ENCODE results near the gene CATSPER1. TPM values are rescaled to one million over a fixed set of nuclear protein-coding genes. Genes with fewer than 3 reads are reported as not detected.

CATSPER1 gene
- total and polyA plus RNA-seq, 2 experiments from 2014 or later = not detected

DNA sequence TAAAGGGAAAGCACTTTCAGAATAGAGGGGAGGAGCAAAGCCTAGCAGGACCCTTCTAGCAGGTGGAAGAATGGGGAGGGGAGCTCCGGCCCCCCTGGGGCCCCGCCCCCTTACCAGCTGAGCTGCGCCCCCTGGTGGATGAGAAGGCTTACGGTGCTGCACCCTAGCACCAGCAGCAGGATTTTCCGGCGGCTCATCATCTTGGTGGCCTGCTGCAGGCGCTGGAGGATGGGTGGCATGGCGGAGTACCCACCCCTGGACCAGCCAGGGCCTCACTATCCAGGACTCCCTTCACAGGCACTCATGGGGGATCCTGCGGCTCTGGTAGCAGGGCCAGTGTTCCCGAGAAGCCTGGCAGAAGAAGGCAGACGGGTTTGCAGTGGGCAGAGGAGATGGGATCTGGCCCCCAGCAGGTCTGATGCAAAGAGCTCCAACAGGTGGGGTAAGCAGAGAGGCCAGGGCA, 18.9 kb upstream of the CATSPER1 start:
- 0 out of 2 replicates have a peak, but pooled peaks have one; percentile 25 for TF ChIP-seq CREB1 (CRISPR knock-in tag; IDR thresholded peaks at IDR 0.05; ENCODE audit: low read depth)
- TF ChIP-seq, protein P1, sequence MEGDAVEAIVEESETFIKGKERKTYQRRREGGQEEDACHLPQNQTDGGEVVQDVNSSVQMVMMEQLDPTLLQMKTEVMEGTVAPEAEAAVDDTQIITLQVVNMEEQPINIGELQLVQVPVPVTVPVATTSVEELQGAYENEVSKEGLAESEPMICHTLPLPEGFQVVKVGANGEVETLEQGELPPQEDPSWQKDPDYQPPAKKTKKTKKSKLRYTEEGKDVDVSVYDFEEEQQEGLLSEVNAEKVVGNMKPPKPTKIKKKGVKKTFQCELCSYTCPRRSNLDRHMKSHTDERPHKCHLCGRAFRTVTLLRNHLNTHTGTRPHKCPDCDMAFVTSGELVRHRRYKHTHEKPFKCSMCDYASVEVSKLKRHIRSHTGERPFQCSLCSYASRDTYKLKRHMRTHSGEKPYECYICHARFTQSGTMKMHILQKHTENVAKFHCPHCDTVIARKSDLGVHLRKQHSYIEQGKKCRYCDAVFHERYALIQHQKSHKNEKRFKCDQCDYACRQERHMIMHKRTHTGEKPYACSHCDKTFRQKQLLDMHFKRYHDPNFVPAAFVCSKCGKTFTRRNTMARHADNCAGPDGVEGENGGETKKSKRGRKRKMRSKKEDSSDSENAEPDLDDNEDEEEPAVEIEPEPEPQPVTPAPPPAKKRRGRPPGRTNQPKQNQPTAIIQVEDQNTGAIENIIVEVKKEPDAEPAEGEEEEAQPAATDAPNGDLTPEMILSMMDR (conservative IDR thresholded peaks at IDR 0.05; ENCODE audit: low read depth in 2 of 2) = peak; percentile 84 to 91
- no peak for TF ChIP-seq NANOG (IDR thresholded peaks at IDR 0.05; ENCODE audit: borderline replicate concordance)
- no peak for TF ChIP-seq STAT1 (IDR thresholded peaks at IDR 0.05; ENCODE audit: unreplicated experiment)
- TF ChIP-seq ZNF114 (CRISPR knock-in tag; IDR thresholded peaks at IDR 0.05) = no peak
- H3K4me1 Mint-ChIP-seq = peaks cover 34% of the 10 kb centered on the region
- Histone ChIP-seq H3K79me2 (replicated peaks; ENCODE audit: insufficient read depth) (0 out of 2 replicates have a peak, but pooled peaks cover 4% of the 10 kb centered on the region), H4K20me1 (replicated peaks; ENCODE audit: insufficient read depth) (no peaks in the 10 kb centered on the region; the same call in none of the 2 replicates), H3K4me3 (no peak overlapping the region), H3K36me3 (ENCODE audit: insufficient read depth) (no peaks in the 10 kb centered on the region), H3K4me2 (0 out of 2 replicates have a peak overlapping the region, but pooled peaks have one; percentile 60), H3K4me1 (ENCODE audit: insufficient read depth) (peaks cover 7% of the 10 kb centered on the region; the same call in 1 of the 2 replicates), H3F3A (replicated peaks; ENCODE audit: low read depth) (peaks cover 12% of the 10 kb centered on the region; the same call in 1 of the 2 replicates), H3K9me2 (ENCODE audit: insufficient read depth) (no peaks in the 10 kb centered on the region), H3K27ac (ENCODE audit: low read depth) (no peak overlapping the region), H3K27me3 (ENCODE audit: insufficient read depth) (no peaks in the 10 kb centered on the region), H2AFZ (no peak overlapping the region)
- peaks cover 24% of the 10 kb centered on the region for H3K36me3 Mint-ChIP-seq (ENCODE audit: low read depth)
- H3K4me3 Mint-ChIP-seq = peak overlapping the region; percentile 44; the same call in 2 of the 3 replicates
- peaks cover 6% of the 10 kb centered on the region for H3K27me3 Mint-ChIP-seq (ENCODE audit: insufficient read depth, low read depth, poor library complexity)
- H3K9me3 Mint-ChIP-seq = no peaks in the 10 kb centered on the region; the same call in 2 of the 3 replicates
- DNase-seq (ENCODE audit: low spot score) (peak; percentile 95), ATAC-seq (peak; percentile 75)
- H3K27ac Mint-ChIP-seq = peak overlapping the region; percentile 76; the same call in 1 of the 2 replicates

DNA sequence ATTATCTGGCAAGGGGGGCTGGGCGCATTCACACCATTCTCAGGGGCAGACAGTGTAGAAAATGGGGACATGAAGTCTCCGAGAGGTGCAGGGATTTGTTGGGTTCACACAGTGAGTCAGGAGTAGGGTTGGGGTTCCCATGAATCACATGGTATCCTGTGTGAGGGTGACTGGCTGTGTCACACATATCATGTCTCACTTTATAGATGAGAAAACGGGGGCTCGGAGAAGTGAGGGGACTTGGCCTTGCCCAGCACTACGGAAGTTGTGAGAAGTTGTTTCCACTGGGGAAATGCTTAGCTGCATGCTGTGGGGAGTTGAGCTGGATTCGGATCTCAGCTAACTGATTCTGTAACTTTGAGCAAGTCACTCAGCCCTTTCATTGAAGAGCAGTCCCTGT, 18.5 kb upstream of the CATSPER1 start:
- no peak for DNase-seq (ENCODE audit: low spot score)
- no peak for ATAC-seq
- Mint-ChIP-seq H3K9me3 (no peaks in the 10 kb centered on the region; the same call in 2 of the 3 replicates), H3K4me3 (no peak overlapping the region; the same call in 2 of the 3 replicates), H3K27me3 (ENCODE audit: insufficient read depth, low read depth, poor library complexity) (peaks cover 6% of the 10 kb centered on the region), H3K27ac (peak overlapping the region; percentile 76; the same call in 1 of the 2 replicates), H3K4me1 (peaks cover 30% of the 10 kb centered on the region), H3K36me3 (ENCODE audit: low read depth) (peaks cover 24% of the 10 kb centered on the region)
- Histone ChIP-seq H4K20me1 (replicated peaks; ENCODE audit: insufficient read depth) (no peaks in the 10 kb centered on the region; the same call in none of the 2 replicates), H3K27ac (ENCODE audit: low read depth) (no peak overlapping the region), H3K27me3 (ENCODE audit: insufficient read depth) (no peaks in the 10 kb centered on the region), H3F3A (replicated peaks; ENCODE audit: low read depth) (peaks cover 8% of the 10 kb centered on the region; the same call in 1 of the 2 replicates), H3K4me2 (no peak overlapping the region), H3K4me3 (no peak overlapping the region), H3K4me1 (ENCODE audit: insufficient read depth) (peaks cover 7% of the 10 kb centered on the region; the same call in 1 of the 2 replicates), H3K9me2 (ENCODE audit: insufficient read depth) (no peaks in the 10 kb centered on the region), H3K36me3 (ENCODE audit: insufficient read depth) (no peaks in the 10 kb centered on the region), H2AFZ (no peak overlapping the region), H3K79me2 (replicated peaks; ENCODE audit: insufficient read depth) (0 out of 2 replicates have a peak, but pooled peaks cover 4% of the 10 kb centered on the region)
- TF ChIP-seq, protein P1 (conservative IDR thresholded peaks at IDR 0.05; ENCODE audit: low read depth in 2 of 2) = no peak
- TF ChIP-seq JUNB (IDR thresholded peaks at IDR 0.05; ENCODE audit: unreplicated experiment) (no peak), ZNF114 (CRISPR knock-in tag; IDR thresholded peaks at IDR 0.05) (no peak), NANOG (IDR thresholded peaks at IDR 0.05; ENCODE audit: borderline replicate concordance) (no peak), EZH2 (IDR thresholded peaks at IDR 0.05; ENCODE audit: low read depth, unreplicated experiment) (no peak), ZNF331 (CRISPR knock-in tag; IDR thresholded peaks at IDR 0.05; ENCODE audit: low read depth) (no peak), EZH2phosphoT487 (IDR thresholded peaks at IDR 0.05; ENCODE audit: unreplicated experiment) (no peak), POLR2AphosphoS5 (IDR thresholded peaks at IDR 0.05; ENCODE audit: low read depth) (no peak)
- TF ChIP-seq, protein P2, sequence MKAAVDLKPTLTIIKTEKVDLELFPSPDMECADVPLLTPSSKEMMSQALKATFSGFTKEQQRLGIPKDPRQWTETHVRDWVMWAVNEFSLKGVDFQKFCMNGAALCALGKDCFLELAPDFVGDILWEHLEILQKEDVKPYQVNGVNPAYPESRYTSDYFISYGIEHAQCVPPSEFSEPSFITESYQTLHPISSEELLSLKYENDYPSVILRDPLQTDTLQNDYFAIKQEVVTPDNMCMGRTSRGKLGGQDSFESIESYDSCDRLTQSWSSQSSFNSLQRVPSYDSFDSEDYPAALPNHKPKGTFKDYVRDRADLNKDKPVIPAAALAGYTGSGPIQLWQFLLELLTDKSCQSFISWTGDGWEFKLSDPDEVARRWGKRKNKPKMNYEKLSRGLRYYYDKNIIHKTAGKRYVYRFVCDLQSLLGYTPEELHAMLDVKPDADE (IDR thresholded peaks at IDR 0.05) = no peak
- TF ChIP-seq, protein P3, sequence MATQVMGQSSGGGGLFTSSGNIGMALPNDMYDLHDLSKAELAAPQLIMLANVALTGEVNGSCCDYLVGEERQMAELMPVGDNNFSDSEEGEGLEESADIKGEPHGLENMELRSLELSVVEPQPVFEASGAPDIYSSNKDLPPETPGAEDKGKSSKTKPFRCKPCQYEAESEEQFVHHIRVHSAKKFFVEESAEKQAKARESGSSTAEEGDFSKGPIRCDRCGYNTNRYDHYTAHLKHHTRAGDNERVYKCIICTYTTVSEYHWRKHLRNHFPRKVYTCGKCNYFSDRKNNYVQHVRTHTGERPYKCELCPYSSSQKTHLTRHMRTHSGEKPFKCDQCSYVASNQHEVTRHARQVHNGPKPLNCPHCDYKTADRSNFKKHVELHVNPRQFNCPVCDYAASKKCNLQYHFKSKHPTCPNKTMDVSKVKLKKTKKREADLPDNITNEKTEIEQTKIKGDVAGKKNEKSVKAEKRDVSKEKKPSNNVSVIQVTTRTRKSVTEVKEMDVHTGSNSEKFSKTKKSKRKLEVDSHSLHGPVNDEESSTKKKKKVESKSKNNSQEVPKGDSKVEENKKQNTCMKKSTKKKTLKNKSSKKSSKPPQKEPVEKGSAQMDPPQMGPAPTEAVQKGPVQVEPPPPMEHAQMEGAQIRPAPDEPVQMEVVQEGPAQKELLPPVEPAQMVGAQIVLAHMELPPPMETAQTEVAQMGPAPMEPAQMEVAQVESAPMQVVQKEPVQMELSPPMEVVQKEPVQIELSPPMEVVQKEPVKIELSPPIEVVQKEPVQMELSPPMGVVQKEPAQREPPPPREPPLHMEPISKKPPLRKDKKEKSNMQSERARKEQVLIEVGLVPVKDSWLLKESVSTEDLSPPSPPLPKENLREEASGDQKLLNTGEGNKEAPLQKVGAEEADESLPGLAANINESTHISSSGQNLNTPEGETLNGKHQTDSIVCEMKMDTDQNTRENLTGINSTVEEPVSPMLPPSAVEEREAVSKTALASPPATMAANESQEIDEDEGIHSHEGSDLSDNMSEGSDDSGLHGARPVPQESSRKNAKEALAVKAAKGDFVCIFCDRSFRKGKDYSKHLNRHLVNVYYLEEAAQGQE (IDR thresholded peaks at IDR 0.05; ENCODE audit: unreplicated experiment) = no peak
